22Rv1 (cell line): ENCODE measurements around the gene AFF1.

ENCODE experiments used
- H3K27ac ChIP-seq: fragments of 450-650 bp; 2 replicates; pipeline ENCODE4 v1.5.1; 2017
- CTCF ChIP-seq: fragments of 450-650 bp; IDR thresholded peaks from 2 replicates; pipeline ENCODE4 v1.5.1; 2017; ENCODE audit warnings: mild to moderate bottlenecking
- ZFX ChIP-seq: fragments of 450-650 bp; IDR thresholded peaks from 2 replicates; pipeline ENCODE4 v1.6.1; 2017; ENCODE audit warnings: antibody characterized with exemption, borderline replicate concordance

AFF1 gene

GRCh38 chr4:86895692-86896488 is 38.9 kb upstream of the AFF1 start:
- H3K27ac ChIP-seq, result no peak overlapping the region
- TF ChIP-seq CTCF (peak; percentile 78), ZFX (no peak)

- TF ChIP-seq CTCF (no peak), ZFX (no peak)
- H3K27ac ChIP-seq, result no peak overlapping the region
Measured at GRCh38 chr4:86896596-86896995, 38.2 kb upstream of the AFF1 start.

- TF ChIP-seq CTCF, result peak; percentile 32
- TF ChIP-seq ZFX, result no peak
- H3K27ac ChIP-seq, result no peak overlapping the region
Measured at GRCh38 chr4:86898562-86898961, 36.2 kb upstream of the AFF1 start.

GRCh38 chr4:86901864-86902263 is 32.9 kb upstream of the AFF1 start:
- no peak overlapping the region for H3K27ac ChIP-seq
- TF ChIP-seq ZFX (no peak), CTCF (no peak)

GRCh38 chr4:86908251-86908657 is 26.6 kb upstream of the AFF1 start:
- no peak overlapping the region for H3K27ac ChIP-seq
- TF ChIP-seq CTCF (no peak), ZFX (no peak)

- TF ChIP-seq ZFX (no peak), CTCF (no peak)
- no peak overlapping the region for H3K27ac ChIP-seq
Measured at GRCh38 chr4:86909546-86910295, 25.1 kb upstream of the AFF1 start.

- TF ChIP-seq ZFX (no peak), CTCF (peak; percentile 34)
Measured at GRCh38 chr4:86910369-86910768, 24.4 kb upstream of the AFF1 start.

More at GRCh38 chr4:86910369-86910768, 24.4 kb upstream of the AFF1 start:
- no peak overlapping the region for H3K27ac ChIP-seq
